Measurements from ENCODE around the gene LTBP1. TPM values are rescaled to one million over a fixed set of nuclear protein-coding genes. Genes with fewer than 3 reads are reported as not detected.
A peak's percentile ranks its signal among the peaks of the same experiment; 100 is the strongest.

The LTBP1 gene
- total and polyA plus RNA-seq, 2 of the 13 experiments (the other 11 are each of a cell fraction or from before 2014, with no cell fraction given), result 0.12 to 0.22 TPM

GRCh38 chr2:32946314-32947075 lies at the start of gene LTBP1 (continued):
- TF ChIP-seq KIAA2018 (CRISPR knock-in tag; IDR thresholded peaks at IDR 0.05; ENCODE audit: borderline replicate concordance) (no peak), PTBP1 (IDR thresholded peaks at IDR 0.05; ENCODE audit: low read depth, low read length, poor library complexity, severe bottlenecking) (no peak), ZBTB1 (CRISPR knock-in tag; IDR thresholded peaks at IDR 0.05; ENCODE audit: borderline replicate concordance) (no peak), TRAFD1 (CRISPR knock-in tag; IDR thresholded peaks at IDR 0.05; ENCODE audit: borderline replicate concordance) (no peak), ZNF850 (CRISPR knock-in tag; conservative IDR thresholded peaks at IDR 0.05) (no peak), ZNF574 (CRISPR knock-in tag; IDR thresholded peaks at IDR 0.05) (no peak; the same call in 1 of the 2 replicates), ZNF562 (CRISPR knock-in tag; IDR thresholded peaks at IDR 0.05; ENCODE audit: borderline replicate concordance) (no peak), PITX1 (CRISPR knock-in tag; IDR thresholded peaks at IDR 0.05) (no peak), PRDM15 (CRISPR knock-in tag; IDR thresholded peaks at IDR 0.05) (no peak), KDM2A (CRISPR knock-in tag; IDR thresholded peaks at IDR 0.05; ENCODE audit: borderline replicate concordance, low read depth) (peak; percentile 89; the same call in 1 of the 2 replicates)

All from HepG2 (cell line).